Stimulated activated CD4-positive, alpha-beta T cell treated with anti-CD3 and anti-CD28 coated beads, Interleukin-4, amount 100 ng/mL, for 24 hours (primary cell): Measurements from ENCODE around the gene RHBG.

Experiments used
- DNase-seq: peaks from one replicate; pipeline ENCODE4 v3.0.0-alpha.2; 2020

Gene RHBG

DNA sequence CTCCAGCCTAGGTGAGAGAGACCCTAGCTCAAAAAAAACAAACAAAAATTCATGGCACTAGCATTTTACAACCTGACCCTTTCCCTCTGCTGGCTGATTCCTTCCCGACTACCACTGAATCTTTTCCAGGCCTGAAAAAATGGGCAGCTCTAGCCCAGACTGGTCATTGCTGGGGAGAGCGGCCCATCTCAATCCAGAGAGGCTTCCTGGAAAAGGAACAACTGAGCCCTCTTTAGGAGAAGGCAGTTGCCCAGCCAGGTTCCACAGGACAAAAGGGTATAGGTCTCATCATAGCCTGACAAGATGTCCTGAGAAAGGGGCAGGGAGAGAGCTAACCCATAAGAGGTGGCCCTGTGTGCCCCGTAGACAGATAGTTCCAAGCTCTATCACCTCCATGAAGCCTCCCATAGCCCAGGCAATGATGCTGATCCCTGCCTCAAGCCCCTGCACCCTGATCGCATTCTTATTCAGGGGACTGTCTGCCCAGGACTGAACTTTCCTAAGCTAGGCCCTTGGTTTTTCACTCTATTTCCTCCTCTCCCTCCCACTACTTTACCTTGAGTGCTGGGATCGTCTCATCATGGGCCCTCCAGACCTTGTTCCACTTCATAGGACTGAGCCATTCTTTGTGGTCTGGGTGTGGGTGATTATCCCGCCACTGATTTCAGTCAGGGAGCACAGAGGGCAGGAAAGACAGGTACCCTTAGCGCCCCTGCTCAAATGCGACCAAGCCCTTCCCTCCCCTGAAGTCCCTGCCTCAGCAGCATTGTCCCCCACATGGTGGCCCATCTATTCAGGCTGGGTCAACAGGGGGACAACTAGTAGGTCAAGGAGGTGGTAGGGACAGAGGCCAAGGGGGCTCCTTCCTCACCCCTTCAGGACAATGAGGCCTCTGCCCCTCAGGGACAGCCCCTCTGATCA, 18.2 kb downstream of the RHBG start:
- DNase-seq: no peak

GRCh38 chr1:156387870-156388173, 18.8 kb downstream of the RHBG start:
- no peak for DNase-seq

- DNase-seq: no peak
Measured at GRCh38 chr1:156388174-156389137, 19.4 kb downstream of the RHBG start.

- no peak for DNase-seq
Measured at GRCh38 chr1:156389311-156389710, 20.3 kb downstream of the RHBG start.

DNA sequence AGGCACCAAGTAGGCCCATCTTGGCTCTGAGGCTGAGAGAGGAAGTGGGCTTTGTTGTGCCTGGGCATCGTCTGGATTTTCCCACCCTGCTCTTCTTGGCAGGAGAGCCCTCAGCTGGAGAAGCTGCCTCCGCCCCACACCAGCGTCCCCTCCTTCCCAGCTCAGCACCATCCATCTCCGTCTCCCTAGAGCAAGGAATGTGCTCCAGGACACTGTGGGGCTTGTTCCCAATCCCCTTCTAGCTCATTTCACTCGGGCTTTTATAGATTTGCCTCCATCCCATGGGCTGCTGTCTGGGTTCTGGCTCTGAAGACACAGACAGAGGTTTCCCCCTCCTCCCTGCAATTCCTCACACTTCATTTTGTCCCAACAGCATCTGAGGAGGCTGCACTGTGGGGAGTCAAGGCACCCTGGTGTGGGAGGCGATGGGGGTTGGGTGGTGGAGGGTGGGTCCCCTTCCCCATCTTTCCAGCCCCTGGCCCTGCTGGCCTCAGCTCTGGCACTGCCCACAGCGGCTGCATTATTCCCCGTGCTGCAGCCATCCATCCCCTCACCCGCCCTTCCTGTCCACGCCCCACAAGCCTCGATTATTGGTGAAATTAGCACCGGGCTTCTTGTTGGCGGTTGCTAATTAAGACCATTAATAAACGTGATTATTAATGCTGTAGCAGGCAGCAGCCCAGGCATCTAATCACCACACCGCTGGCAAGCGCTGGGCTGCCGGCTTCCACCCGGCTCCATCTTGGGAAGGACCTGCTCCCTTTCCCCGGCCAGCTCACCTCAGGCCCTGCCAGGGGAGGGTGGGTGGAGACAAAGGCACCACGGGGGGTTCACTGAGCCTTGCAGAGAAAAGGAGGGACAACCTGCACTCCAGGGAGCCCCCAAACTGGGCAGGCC, 21.7 kb downstream of the RHBG start:
- DNase-seq: no peak

DNA sequence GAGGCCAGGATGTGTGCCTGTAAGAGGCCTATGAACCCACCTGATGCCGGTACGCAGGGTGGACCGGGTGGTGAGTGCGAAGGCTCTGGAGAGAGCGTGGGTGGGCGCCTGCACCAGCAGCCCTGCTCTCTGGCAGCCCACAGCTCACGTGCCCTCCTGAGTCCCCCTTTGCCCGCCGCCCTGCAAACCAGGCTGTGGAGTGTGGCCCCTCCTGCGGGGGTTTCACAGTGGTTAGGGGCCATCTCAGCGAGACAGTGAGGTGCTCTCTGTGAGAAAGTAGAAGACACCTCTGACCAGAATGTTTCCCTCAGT, 22.3 kb downstream of the RHBG start:
- no peak for DNase-seq

DNA sequence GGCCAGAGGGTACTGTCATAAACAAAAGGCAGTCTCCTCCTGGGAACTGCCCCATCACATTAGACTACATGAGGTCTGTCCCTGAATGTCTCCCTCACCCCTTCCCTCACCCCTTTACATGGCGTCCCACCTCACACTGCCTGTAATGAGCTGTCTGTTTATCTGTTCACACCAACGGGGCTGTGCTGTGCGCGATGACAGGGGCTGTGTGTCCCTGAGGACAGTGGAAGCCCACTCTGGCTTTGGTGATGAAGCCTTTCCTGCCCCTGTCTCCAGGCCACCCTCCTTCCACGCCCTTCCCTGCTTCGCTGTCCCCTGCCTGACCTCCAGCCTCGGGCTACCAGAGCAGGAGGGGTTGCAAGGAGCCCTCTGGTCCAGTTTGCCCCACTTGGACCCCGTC, 22.7 kb downstream of the RHBG start:
- no peak for DNase-seq

DNA sequence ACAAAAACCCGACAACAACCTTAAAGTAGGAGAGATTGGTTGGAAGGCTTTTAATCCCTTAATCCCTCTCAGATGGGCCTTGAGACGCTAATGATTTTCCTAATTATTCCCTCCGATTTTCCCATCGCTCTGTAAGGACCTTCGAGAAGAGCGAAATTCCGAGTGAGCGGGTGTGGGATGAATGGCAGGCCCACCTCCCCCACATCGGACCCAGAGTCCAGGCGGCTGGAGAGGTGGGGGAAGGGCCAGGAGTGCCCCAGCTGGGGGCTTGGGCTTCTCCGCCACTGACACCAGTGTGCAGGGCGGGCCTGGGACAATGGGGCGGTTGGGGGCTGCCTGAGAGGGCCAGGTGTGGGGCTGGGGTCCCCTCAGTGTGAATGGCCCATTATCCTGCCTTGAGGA, 23.4 kb downstream of the RHBG start:
- DNase-seq: no peak

DNA sequence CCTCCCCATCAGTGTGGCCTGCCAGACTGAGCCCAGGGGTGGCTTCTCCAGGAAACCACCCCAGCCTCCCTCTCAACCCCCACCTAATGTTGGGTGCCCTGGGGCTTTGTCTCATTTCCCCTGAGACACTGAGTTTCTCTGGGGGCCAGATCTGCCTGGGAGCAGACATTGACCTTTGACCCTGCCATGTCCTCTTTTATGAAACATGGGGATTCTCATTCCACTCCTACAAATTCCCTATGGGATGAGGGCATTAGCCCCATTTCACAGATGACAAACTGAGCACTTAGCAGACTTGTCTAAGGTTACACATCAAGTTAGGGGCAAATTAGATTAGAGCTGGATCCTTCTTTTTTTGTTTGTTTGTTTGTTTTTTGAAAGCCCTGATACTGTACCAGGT, 24.1 kb downstream of the RHBG start:
- DNase-seq: no peak

- no peak for DNase-seq
Measured at GRCh38 chr1:156394082-156394481, 25.1 kb downstream of the RHBG start.

DNA sequence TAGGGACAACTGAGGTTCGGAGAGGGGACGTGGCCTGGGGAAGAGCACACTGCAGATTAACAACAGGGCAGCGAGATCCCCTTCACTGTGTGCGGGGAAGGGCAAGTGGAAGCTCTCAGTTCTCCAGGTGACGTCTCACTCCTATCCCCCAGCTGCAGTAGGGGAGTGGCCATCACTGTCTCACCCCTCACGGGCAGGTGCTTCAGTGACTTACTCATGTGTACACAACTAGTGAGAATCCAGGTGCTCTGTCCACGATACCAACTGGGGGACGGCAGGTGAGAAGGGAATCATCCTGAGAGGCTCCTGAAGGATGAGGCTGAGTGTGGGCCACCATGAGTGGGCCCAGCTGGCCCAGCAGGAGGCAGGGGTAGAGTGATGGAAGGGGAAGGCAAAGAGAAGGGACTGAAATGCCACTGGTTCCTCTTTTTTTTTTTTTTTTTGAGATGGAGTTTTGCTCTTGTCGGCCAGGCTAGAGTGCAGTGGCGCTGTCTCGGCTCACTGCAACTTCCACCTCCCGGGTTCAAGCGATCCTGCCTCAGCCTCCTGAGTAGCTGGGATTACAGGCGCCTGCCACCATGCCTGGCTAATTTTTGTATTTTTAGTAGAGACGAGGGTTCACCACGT, 25.9 kb downstream of the RHBG start:
- no peak for DNase-seq

DNA sequence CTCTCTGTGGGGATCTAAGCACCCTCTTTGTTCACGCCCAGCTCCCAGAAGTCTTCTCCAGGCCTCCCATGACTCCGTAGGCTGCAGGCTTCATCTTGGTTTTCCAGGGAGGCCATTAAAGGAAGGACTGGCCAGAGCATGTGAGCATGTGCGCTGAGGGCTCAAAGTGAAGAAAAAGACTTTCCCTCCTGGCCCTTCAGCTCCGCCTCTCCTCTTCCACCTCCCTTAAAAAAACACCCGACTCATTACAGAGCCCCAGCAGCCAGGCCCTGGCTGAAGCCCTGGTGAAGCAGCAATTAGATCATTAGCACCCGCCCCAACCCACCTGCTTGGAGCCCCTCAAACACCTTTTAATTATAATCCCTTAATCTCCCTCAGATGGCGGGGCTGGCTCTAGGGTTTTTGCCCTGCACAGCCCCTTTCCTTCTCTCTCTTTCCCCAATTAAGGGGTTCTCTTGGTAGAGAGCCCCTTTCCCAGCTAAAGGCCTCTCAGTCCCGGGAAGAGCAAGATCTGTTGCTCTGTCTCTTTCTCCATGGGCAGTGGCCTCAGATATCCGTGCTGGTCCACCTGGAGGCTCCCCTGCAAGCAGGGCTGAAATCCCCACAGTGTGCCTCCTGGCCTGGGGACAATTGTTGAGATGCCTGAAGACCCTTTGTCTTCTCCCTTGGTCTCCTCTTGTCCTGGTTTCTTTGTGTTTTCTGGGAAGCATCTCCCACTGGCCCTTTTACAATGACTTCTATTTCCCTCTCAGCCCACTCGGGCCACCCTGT, 30.5 kb downstream of the RHBG start:
- DNase-seq: no peak

- DNase-seq: no peak
Measured at GRCh38 chr1:156400191-156400935, 31.4 kb downstream of the RHBG start.

DNA sequence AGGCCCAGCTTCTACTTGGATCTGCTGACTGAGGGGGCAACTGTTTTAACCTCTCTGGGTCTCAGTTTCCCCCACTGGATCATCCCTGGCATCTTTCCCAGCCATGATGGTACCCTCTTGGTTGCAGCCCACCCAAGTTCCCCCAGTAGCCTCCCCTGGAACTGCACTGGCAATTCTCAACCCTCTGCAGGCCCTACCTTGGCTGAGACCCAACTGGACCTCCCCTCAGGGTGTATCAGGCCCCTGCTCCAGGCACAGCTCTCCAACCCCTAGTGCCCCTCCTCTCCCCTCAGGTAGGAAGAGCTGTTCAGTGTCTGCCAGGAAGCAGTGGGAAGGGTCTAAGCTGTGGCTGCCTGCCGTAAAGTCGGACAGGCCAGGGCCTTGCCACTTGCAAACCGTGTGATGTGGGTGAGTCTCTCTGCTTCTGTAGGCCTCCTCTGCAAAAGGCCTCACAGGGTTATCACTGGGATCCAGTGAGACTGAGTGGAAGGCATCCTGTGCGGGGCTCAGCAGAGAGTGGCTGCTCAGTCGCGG, 32.1 kb downstream of the RHBG start:
- no peak for DNase-seq

- no peak for DNase-seq
Measured at GRCh38 chr1:156401681-156402081, 32.7 kb downstream of the RHBG start.

- no peak for DNase-seq
Measured at GRCh38 chr1:156402331-156403020, 33.5 kb downstream of the RHBG start.

DNA sequence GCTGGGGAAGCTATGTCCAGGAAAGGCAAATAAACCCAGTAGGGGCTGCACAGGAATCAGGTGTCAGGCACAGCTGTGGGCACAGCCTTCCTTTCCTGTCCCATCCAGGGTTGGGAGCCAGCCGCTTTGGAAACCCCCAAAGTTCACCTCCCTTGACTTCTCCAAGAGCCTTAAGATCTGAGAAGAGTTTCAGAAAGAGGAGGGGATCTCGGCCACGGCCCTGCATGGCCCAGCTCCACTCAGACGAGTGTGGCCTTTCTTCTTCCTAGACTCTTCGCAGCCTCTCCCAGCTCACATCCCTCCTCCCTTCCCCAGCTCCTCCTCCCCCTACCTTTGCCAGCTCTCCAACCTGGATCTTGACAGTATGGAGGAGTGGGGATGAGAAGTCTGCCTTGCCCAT, 36.7 kb downstream of the RHBG start:
- DNase-seq: no peak

GRCh38 chr1:156406251-156406650, 37.2 kb downstream of the RHBG start:
- no peak for DNase-seq

DNA sequence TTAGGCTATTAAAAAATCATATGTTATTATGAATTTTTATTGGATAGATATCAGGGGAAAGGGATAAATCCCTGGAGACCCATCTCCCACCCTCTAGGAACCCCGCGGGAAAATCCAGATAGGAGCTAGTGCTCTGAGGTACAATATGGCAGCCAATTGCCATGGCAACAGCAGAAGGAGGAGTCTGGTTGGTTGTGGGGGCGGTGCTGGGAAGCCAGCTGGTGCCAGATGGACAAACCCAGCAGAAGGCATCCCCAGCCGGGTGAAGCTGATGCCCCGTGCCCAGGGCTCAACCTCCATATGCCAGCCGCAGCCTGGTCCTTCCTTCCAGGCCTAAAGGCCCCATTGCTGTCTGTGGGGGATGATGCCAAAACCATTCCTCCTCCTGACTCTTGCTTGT, 38.3 kb downstream of the RHBG start:
- no peak for DNase-seq

DNA sequence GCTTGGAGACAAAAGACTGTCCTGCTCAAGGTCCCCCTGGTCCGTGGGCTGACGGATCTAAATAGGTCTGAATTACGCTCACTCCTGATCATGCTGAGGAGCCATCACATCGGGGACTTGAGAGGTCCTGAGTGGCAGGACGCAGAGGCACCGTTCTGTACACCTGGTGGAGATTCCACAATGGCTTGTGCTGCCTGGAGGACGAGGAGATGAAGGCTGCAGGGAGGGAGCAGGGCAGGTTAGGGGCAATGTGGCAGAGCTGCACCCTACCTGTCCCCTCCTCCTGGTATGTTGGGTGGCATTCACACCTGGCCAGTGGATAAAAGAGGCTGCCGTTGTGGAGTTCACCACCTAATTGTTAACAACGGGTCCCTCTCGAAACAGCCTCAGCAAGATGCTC, 38.7 kb downstream of the RHBG start:
- no peak for DNase-seq
